H1 (cell line): ENCODE results near the gene SLIT3. TPM values are rescaled to one million over a fixed set of nuclear protein-coding genes. Genes with fewer than 3 reads are reported as not detected.

Experiments
- CTCF ChIA-PET: fragments of 300-600 bp; sonication (Branson Sonifier 250); formaldehyde crosslinking; loops from one replicate; lab custom pipeline; 2021; ENCODE audit not compliant: partially characterized antibody; lab: Charles Lee
- POLR2A ChIA-PET: fragments of 300-600 bp; sonication (Branson Sonifier 250); formaldehyde crosslinking; loops from one replicate; lab custom pipeline; 2021; ENCODE audit warnings: inconsistent platforms; ENCODE audit not compliant: partially characterized antibody; lab: Charles Lee
- DNase-seq, 2 experiments: peaks; one replicate each; pipeline versions ENCODE4 v3.0.0 to v3.0.0-alpha.2; 2010 to 2022; ENCODE audit warnings: low spot score in 2 of 2, low read depth in 1 of 2, mixed read lengths in 1 of 2
- FAIRE-seq: peaks from 2 replicates; lab custom pipeline; 2011; peaks lifted over from hg19 to GRCh38; lab: Jason Lieb, UNC
- H2AFZ ChIP-seq: 2 replicates; pipeline ENCODE4 v1.8.1; 2012; ENCODE audit warnings: low read length, inconsistent platforms
- H2AK5ac ChIP-seq: 2 replicates; pipeline ENCODE4 v1.6.1; 2013; ENCODE audit warnings: low read depth, low read length
- H2BK120ac ChIP-seq: replicated peaks from 2 replicates; pipeline ENCODE3; 2013; ENCODE audit warnings: low read depth, low read length, inconsistent platforms
- H2BK12ac ChIP-seq: 2 replicates; pipeline ENCODE4 v1.6.1; 2013; ENCODE audit warnings: low read depth, low read length
- H2BK15ac ChIP-seq: 2 replicates; pipeline ENCODE4 v1.6.1; 2013; ENCODE audit warnings: low read length
- H2BK20ac ChIP-seq: 2 replicates; pipeline ENCODE4 v1.6.1; 2013; ENCODE audit warnings: low read length
- H2BK5ac ChIP-seq: 2 replicates; pipeline ENCODE4 v1.6.1; 2013; ENCODE audit warnings: low read depth, low read length
- H3K14ac ChIP-seq: 2 replicates; pipeline ENCODE4 v1.6.1; 2013; ENCODE audit warnings: inconsistent platforms; ENCODE audit not compliant: insufficient read length
- H3K18ac ChIP-seq: 2 replicates; pipeline ENCODE4 v1.6.1; 2013; ENCODE audit warnings: low read length; ENCODE audit errors: extremely low read depth
- H3K23ac ChIP-seq: 2 replicates; pipeline ENCODE4 v1.6.1; 2013; ENCODE audit warnings: inconsistent platforms; ENCODE audit not compliant: insufficient read length
- H3K23me2 ChIP-seq: 2 replicates; pipeline ENCODE4 v1.6.1; 2013; ENCODE audit warnings: low read depth, low read length
- H3K27ac ChIP-seq: 2 replicates; pipeline ENCODE4 v1.6.1; 2011; ENCODE audit warnings: low read depth, low read length, inconsistent platforms
- H3K27me3 ChIP-seq, 4 experiments: replicated peaks in 1 of 4; 1 replicate in 1 of 4; 2 replicates in 3 of 4; pipeline versions ENCODE4 v1.6.1 to v1.8.1; 2011 to 2013; ENCODE audit warnings: low read length in 3 of 4, mild to moderate bottlenecking in 3 of 4, inconsistent platforms in 2 of 4, mixed read lengths in 2 of 4, moderate library complexity in 1 of 4; ENCODE audit not compliant: control insufficient read depth in 3 of 4, insufficient read depth in 3 of 4; ENCODE audit errors: extremely low read depth in 1 of 4
- H3K36me3 ChIP-seq, 4 experiments: 2 replicates each; pipeline versions ENCODE4 v1.6.1 to v1.8.1; 2011 to 2013; ENCODE audit warnings: mild to moderate bottlenecking in 4 of 4, low read length in 3 of 4, moderate library complexity in 2 of 4, control low read depth in 1 of 4, inconsistent platforms in 1 of 4; ENCODE audit not compliant: insufficient read depth in 4 of 4, control insufficient read depth in 2 of 4
- H3K4ac ChIP-seq: replicated peaks from 2 replicates; pipeline ENCODE3; 2013; ENCODE audit warnings: low read length, low read depth, mixed read lengths, inconsistent platforms; ENCODE audit not compliant: insufficient read length
- H3K4me1 ChIP-seq, 4 experiments: replicated peaks in 1 of 4; 1 replicate in 1 of 4; 2 replicates in 3 of 4; pipeline versions ENCODE4 v1.6.1 to v1.8.1; 2011 to 2013; ENCODE audit warnings: low read length in 3 of 4, inconsistent platforms in 2 of 4, mixed read lengths in 1 of 4; ENCODE audit not compliant: insufficient read depth in 4 of 4, control insufficient read depth in 3 of 4
- H3K4me2 ChIP-seq, 2 experiments: 2 replicates each; pipeline versions ENCODE4 v1.6.1 to v1.8.1; 2011 to 2013; ENCODE audit warnings: low read depth in 2 of 2, low read length in 2 of 2, control low read depth in 1 of 2, inconsistent platforms in 1 of 2, mild to moderate bottlenecking in 1 of 2; ENCODE audit not compliant: insufficient read depth in 1 of 2
- H3K4me3 ChIP-seq, 4 experiments: fragments of 200-600, 300-600 bp in 1 of 4; sonication (generic), shearing (Covaris generic), sonication (Bioruptor Twin) in 1 of 4; 2 replicates each; pipeline versions ENCODE4 v1.5.1 to v1.8.1; 2011 to 2016; ENCODE audit warnings: low read length in 4 of 4, low read depth in 3 of 4, control low read depth in 2 of 4, inconsistent platforms in 2 of 4, mild to moderate bottlenecking in 2 of 4, mixed read lengths in 1 of 4, moderate library complexity in 1 of 4; ENCODE audit not compliant: insufficient read depth in 2 of 4; ENCODE audit errors: extremely low read depth in 1 of 4
- H3K56ac ChIP-seq: replicated peaks from 2 replicates; pipeline ENCODE3; 2013; ENCODE audit warnings: low read depth, mild to moderate bottlenecking, mixed read lengths, low read length, inconsistent platforms; ENCODE audit not compliant: insufficient read length
- H3K79me1 ChIP-seq: 2 replicates; pipeline ENCODE4 v1.6.1; 2013; ENCODE audit warnings: low read depth, low read length, control low read depth
- H3K79me2 ChIP-seq, 2 experiments: 2 replicates each; pipeline versions ENCODE4 v1.6.1 to v1.8.1; 2012 to 2013; ENCODE audit warnings: low read length in 2 of 2, mild to moderate bottlenecking in 2 of 2, inconsistent platforms in 1 of 2; ENCODE audit not compliant: insufficient read depth in 2 of 2, control insufficient read depth in 1 of 2
- H3K9ac ChIP-seq, 4 experiments: replicated peaks in 1 of 4; 1 replicate in 1 of 4; 2 replicates in 3 of 4; pipeline versions ENCODE4 v1.6.1 to v1.8.1; 2011 to 2013; ENCODE audit warnings: low read depth in 3 of 4, low read length in 3 of 4, control low read depth in 2 of 4, mild to moderate bottlenecking in 2 of 4, moderate library complexity in 2 of 4, inconsistent platforms in 1 of 4; ENCODE audit errors: extremely low read depth in 1 of 4
- H3K9me3 ChIP-seq, 2 experiments: 2 replicates each; pipeline versions ENCODE4 v1.6.1 to v1.8.1; 2012 to 2013; ENCODE audit warnings: mild to moderate bottlenecking in 2 of 2, moderate library complexity in 2 of 2, control low read depth in 1 of 2, inconsistent platforms in 1 of 2, low read depth in 1 of 2, low read length in 1 of 2, mixed read lengths in 1 of 2; ENCODE audit not compliant: insufficient read depth in 2 of 2
- H4K20me1 ChIP-seq, 2 experiments: replicated peaks in 1 of 2; 2 replicates each; pipeline versions ENCODE3 to v1.8.1; 2011 to 2013; ENCODE audit warnings: inconsistent platforms in 2 of 2, low read length in 2 of 2, mild to moderate bottlenecking in 1 of 2; ENCODE audit not compliant: insufficient read depth in 2 of 2, control insufficient read depth in 1 of 2
- H4K5ac ChIP-seq: 2 replicates; pipeline ENCODE4 v1.6.1; 2013; ENCODE audit warnings: low read length, low read depth, mixed read lengths, inconsistent platforms; ENCODE audit not compliant: insufficient read length
- H4K8ac ChIP-seq: 2 replicates; pipeline ENCODE4 v1.8.0; 2013; ENCODE audit warnings: mild to moderate bottlenecking, moderate library complexity, low read length, inconsistent platforms; ENCODE audit not compliant: insufficient read depth; ENCODE audit errors: extremely low read depth
- H4K91ac ChIP-seq: replicated peaks from 2 replicates; pipeline ENCODE3; 2013; ENCODE audit warnings: low read length, mixed read lengths, inconsistent platforms; ENCODE audit not compliant: insufficient read length
- CEBPB ChIP-seq: IDR thresholded peaks from 2 replicates; pipeline ENCODE4 v1.6.1; 2012; ENCODE audit warnings: low read depth, low read length
- CHD1 ChIP-seq: IDR thresholded peaks from 2 replicates; pipeline ENCODE4 v1.6.1; 2012; ENCODE audit warnings: low read depth, low read length, improper control_type of control experiment
- CHD2 ChIP-seq: IDR thresholded peaks from 2 replicates; pipeline ENCODE4 v1.6.1; 2012; ENCODE audit warnings: low read length, improper control_type of control experiment
- GABPA ChIP-seq: IDR thresholded peaks from 2 replicates; pipeline ENCODE4 v1.6.1; 2011; ENCODE audit warnings: mild to moderate bottlenecking, low read length, moderate library complexity, borderline replicate concordance; ENCODE audit not compliant: insufficient read depth
- GTF2F1 ChIP-seq: IDR thresholded peaks from 2 replicates; pipeline ENCODE4 v1.6.1; 2012; ENCODE audit warnings: low read depth, low read length, improper control_type of control experiment, borderline replicate concordance
- JUND ChIP-seq: IDR thresholded peaks from 2 replicates; pipeline ENCODE4 v1.6.1; 2011; ENCODE audit warnings: mild to moderate bottlenecking, improper control_type of control experiment, low read length
- PHF8 ChIP-seq: fragments of 200-600 bp; sonication (generic); conservative IDR thresholded peaks from 2 replicates; pipeline ENCODE4 v1.7.1; 2012; ENCODE audit warnings: low read depth, mild to moderate bottlenecking, inconsistent platforms, low read length, moderate library complexity
- SP1 ChIP-seq: IDR thresholded peaks from 2 replicates; pipeline ENCODE4 v1.6.1; 2011; ENCODE audit warnings: low read depth, low read length
- SP2 ChIP-seq: IDR thresholded peaks from 2 replicates; pipeline ENCODE4 v1.6.1; 2012; ENCODE audit warnings: mild to moderate bottlenecking, low read length, inconsistent platforms
- WGBS, 2 experiments: shearing (Covaris generic) in 1 of 2; methylation state at CpG; one replicate each; pipeline versions ENCODE4 v1.1.6 to v1.1.7; 2013 to 2015; ENCODE audit warnings: low lambda C conversion rate in 2 of 2, mixed read lengths in 2 of 2, inconsistent platforms in 1 of 2, low coverage in 1 of 2, missing lambda C conversion rate in 1 of 2; ENCODE audit not compliant: insufficient replicate concordance in 2 of 2, insufficient coverage in 1 of 2, insufficient read length in 1 of 2; ENCODE audit errors: extremely low coverage in 1 of 2, missing lambda C conversion rate in 1 of 2; 5-methylcytosine and 5-hydroxymethylcytosine counted together
- polyA plus RNA-seq, 7 experiments: library from polyadenylated mRNA; depleted of rRNA in 3 of 7; stranded (reverse) in 5 of 7; unstranded in 2 of 7; fragments of >200 nt in 5 of 7; fragments of 200-250 nt in 2 of 7; gene quantifications; 1 replicate in 5 of 7; 2 replicates in 1 of 7; 4 replicates in 1 of 7; pipeline versions ENCODE4 v1.2.1 to v1.2.3, GENCODE V29; 2011 to 2013; ENCODE audit warnings: missing spikeins in 2 of 7, mixed read lengths in 2 of 7
- total RNA-seq: library from RNA; stranded (reverse); fragmentation: NEBNext Ultra II Directional; extraction: Animal tissue kit (Norgen Biotek cat#: 25700); gene quantifications from 2 replicates; pipeline ENCODE4 v1.2.1, GENCODE V29; 2021
- TF ChIP-seq, protein P1 (sequence below): IDR thresholded peaks from 2 replicates; pipeline ENCODE4 v1.6.1; 2011; ENCODE audit warnings: low read depth, mild to moderate bottlenecking, low read length; ENCODE audit not compliant: insufficient read depth

Gene SLIT3
- total and polyA plus RNA-seq, 2 of the 8 experiments (the other 6 are each of a cell fraction or from before 2014, with no cell fraction given): 1.1 to 1.2 TPM

DNA sequence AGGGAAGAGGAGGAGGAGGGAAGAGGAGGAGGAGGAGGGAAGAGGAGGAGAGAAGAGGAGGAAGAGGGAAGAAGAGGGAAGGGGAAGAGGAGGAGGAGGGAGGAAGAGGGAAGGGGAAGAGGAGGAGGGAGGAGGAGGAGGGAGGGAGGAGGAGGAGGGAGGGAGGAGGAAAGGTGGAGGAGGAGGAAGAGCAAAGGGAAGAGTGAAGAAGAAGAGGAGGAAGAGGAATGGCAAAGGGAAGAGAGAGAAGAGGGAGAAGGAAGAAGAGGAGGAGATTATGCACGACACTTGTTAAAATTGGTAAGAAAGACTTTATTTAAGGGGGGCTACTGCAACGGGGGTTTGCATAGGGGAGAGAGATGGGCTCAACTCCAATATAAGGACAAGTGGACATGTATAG lies 221.2 kb downstream of the SLIT3 start:
- Histone ChIP-seq H4K8ac (no peak overlapping the region), H2BK15ac (0 out of 2 replicates have a peak overlapping the region, but pooled peaks have one; percentile 18), H3K14ac (no peak overlapping the region), H3K4me1 (peaks cover 4 to 17% (median 11%) of the 10 kb centered on the region in 4 experiments; a peak in 6 of 7 replicates), H3K36me3 (no peaks in the 10 kb centered on the region), H3K4me3 (no peak overlapping the region), H2BK12ac (0 out of 2 replicates have a peak overlapping the region, but pooled peaks have one; percentile 92), H2BK120ac (no peak overlapping the region), H2AFZ (no peak overlapping the region), H2BK20ac (no peak overlapping the region), H3K23me2 (no peaks in the 10 kb centered on the region; the same call in 1 of the 2 replicates), H3K18ac (no peak overlapping the region), H3K23ac (no peak overlapping the region), H3K79me1 (no peaks in the 10 kb centered on the region)
- POLR2A ChIA-PET: no interaction called here
- DNase-seq: no peak
- 92% methylated on average over 2 of the region's 2 CpGs; no CpG with 5 or more reads in 1 of the 2 experiments for WGBS, 2 experiments
- TF ChIP-seq SP1 (no peak), SP2 (no peak), GTF2F1 (no peak), CHD1 (no peak), JUND (no peak), CEBPB (no peak), GABPA (no peak), PHF8 (no peak), CHD2 (no peak)
- TF ChIP-seq, protein P1, sequence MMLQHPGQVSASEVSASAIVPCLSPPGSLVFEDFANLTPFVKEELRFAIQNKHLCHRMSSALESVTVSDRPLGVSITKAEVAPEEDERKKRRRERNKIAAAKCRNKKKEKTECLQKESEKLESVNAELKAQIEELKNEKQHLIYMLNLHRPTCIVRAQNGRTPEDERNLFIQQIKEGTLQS: no peak
- TF ChIP-seq, all 59 proteins: peak for 0
- H3K79me2 ChIP-seq: no peaks in the 10 kb centered on the region
- H2BK5ac ChIP-seq: no peak overlapping the region
- no peak overlapping the region for H4K91ac ChIP-seq
- no peak overlapping the region for H3K27ac ChIP-seq
- H3K4ac ChIP-seq: no peak overlapping the region
- H4K5ac ChIP-seq: no peak overlapping the region
- CTCF ChIA-PET: interaction anchor here (1.4 kb wide), 1 partner anchor 47 kb away, joined by 3 read pairs; no protein-coding TSS in a partner anchor
- no peaks in the 10 kb centered on the region for H3K27me3 ChIP-seq
- no peak overlapping the region for H3K9ac ChIP-seq
- FAIRE-seq: no peak
- H4K20me1 ChIP-seq: no peaks in the 10 kb centered on the region
- no peak overlapping the region for H3K56ac ChIP-seq
- no peaks in the 10 kb centered on the region for H3K9me3 ChIP-seq
- H2AK5ac ChIP-seq: no peak overlapping the region
- no peak overlapping the region for H3K4me2 ChIP-seq
